HG03175 (cell line): ENCODE data around the gene PARD3B.
"Not testable (repeated sequence)": the region's sequence is repeated elsewhere in the genome, so short reads cannot be mapped to it uniquely, and the experiment has no call there.

Source experiments
- ATAC-seq: cut with Tn5 transposase; IDR thresholded peaks from one replicate; pipeline ENCODE4 v1.9.1; 2021; ENCODE audit warnings: mild to moderate bottlenecking, moderate library complexity; ENCODE audit not compliant: unreplicated experiment

PARD3B gene

DNA sequence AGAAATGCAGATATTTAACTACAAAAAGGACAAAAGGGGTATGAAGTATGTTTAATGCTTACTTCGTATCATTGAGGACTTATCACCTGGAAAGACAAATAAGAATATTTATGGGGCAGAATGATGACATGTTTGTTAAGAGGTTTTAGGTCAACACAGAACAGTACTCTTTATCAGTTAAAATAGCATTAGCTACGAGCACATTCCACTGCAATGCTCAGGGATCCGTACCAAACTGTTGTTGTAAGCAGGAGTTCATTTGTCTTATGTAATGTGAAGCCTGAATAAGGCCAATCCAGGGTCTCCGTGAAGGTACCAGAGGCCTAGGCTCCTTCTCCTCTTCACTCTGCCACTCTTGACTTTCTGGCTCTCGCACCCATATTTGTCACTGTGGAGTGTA, 671.3 kb downstream of the PARD3B start:
- no peak for ATAC-seq

DNA sequence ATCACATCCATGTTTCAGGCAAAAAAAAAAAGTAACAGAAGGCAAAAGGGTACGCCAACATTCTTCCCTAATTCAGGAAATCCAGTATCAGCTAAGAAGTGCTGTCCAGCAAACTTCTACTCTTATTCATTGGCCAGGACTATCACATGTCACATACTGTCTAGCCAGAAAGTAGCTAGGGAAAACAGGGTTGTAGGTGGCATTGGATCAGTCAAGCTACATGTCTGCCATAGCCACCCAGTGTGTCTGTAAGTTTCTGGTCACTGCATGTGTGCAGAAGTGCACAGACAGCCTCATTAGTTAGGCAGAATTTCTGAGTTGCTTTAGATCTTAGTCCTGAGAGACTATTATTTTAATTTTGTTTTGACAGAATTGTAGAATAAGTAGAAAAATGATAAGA, 671.7 kb downstream of the PARD3B start:
- ATAC-seq: no peak

DNA sequence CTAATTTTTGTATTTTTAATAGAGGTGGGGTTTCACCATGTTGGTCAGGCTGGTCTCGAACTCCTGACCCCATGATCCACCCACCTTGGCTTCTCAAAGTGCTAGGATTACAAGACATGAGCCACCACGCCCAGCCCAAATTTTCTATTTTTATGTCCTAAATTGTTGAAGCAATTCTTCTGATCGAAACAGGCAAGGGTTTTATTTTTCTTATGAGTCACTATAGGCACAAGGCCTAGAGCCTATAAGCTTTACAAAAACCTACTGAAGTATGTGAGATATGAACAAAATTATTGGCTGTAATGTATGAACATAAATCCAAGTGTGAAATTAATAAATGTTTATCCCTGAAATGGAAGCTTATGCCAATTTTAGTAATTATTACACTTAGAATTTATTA, 672.8 kb downstream of the PARD3B start:
- ATAC-seq: no peak

DNA sequence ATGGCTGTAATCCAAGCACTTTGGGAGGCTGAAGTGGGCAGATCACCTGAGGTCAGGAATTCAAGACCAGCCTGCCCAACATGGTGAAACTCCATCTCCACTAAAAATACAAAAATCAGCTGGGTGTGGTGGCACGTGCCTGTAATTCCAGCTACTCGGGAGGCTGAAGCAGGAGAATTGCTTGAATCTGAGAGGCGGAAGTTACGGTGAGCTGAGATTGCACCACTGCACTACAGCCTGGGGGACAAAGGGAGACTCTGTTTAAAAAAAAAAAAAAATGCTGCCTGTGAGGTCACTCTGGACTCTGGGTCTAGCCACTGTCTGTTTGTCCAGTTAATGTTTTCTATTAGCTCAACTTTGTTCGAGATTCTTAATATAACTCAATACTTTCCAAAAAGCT, 673.5 kb downstream of the PARD3B start:
- ATAC-seq: not testable (repeated sequence)

DNA sequence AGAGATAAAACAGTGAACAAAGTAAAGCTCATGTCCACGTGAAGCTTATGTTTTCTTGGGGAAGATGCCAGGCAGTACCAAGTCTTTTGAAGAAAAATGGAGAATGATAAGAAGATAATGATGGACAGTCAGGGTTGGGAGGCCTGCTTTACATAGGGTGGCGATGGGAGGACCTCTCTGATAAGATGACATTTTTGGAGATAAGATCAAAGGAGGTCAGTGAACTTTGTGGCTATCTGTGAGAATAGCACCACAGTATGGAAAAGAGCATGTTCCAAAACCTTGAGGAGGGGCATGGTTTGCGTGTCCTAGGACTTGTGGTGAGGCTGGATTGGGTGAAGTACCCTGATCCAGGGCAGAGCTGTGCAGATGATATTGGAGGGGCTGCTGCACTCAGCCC, 675.3 kb downstream of the PARD3B start:
- ATAC-seq: no peak

DNA sequence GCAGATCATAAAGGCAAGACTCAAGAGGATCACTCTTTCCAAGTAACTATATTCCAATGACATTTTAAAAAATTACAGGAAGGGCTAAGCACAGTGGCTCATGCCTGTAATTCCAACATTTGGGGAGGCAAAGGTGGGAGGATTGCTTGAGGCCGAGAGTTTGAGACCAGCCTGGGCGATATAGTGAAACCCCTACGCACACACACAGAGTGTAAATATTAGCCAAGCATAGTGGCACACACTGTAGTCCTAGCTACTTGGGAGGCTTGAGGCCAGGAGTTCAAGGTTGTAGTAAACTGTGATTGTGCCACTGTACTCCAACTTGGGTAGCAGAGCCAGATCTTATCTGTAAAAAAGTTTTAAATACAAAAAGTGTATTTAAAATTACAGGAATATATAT, 686.8 kb downstream of the PARD3B start:
- ATAC-seq: no peak

DNA sequence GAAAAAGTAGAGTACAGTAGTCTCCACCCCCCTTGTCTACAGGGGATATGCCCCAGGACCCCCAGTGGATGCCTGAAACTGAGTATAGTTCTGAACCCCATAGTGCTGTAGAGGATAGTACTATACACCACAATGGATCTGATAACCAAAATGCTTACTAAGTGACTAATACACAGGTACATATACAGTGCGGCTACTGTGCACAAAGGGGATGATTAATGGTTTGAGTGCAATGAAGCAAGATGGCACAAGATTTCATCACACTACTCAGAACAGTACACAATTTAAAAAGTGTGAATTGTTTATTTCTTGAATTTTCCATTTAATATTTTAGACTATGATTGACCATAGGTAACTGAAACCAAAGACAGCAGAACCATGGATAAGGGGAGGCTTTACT, 690.2 kb downstream of the PARD3B start:
- ATAC-seq: no peak

DNA sequence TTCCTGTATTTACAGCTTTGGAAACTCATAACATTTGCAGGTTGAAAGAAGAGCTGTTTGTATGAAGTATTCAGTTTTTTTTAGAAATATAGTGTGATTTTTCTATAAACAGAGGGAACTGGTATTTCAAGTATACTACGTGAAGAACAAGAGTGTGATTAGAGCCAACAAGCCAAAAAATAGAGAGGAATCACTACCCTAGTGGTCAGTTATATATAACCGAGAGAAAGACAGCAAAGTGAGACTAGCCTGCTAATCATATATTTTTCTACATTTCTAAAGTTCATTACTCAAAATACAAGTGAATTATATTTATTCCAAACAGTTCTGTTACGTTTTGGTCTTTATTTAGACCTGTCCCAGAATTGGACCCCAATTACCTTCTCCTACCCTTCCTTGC, 692.2 kb downstream of the PARD3B start:
- ATAC-seq: no peak

DNA sequence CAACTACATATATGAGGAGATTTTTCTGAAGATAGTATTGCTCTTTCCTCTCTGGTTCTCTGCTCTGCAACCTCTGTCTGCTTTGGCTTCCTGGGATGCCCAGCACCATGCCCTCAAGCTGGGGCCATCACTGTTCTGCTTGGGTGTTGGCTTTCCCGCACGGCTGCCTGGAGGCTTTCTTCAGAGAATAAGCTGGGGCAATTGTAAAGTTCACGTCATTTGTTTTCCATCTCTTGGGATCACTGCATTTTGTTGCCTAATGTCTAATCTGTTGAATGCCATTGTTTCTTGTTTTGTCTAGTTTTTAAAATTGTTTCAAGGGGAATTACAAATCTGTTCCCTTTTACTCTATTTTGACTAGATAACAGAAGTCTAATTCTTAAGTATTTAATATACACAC, 699.7 kb downstream of the PARD3B start:
- ATAC-seq: no peak

DNA sequence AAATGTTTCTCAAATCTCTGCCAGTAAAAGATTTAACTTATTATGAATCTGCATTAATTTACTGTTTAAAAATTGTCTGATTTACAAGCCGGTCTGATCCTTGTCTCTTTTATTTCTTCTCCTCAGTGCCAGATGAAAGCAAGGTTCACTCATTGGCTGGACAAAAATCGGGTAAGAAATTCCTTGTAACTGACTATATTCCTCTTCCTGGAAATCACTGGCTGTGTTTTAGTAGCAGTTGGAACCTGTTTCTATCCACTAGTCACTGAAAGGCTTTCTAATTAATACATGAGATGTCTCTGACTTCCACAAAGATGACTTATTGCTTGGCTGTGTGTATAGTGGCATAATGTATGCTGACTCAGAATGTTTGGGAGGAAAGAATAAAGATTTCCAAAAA, 700.4 kb downstream of the PARD3B start:
- ATAC-seq: no peak

DNA sequence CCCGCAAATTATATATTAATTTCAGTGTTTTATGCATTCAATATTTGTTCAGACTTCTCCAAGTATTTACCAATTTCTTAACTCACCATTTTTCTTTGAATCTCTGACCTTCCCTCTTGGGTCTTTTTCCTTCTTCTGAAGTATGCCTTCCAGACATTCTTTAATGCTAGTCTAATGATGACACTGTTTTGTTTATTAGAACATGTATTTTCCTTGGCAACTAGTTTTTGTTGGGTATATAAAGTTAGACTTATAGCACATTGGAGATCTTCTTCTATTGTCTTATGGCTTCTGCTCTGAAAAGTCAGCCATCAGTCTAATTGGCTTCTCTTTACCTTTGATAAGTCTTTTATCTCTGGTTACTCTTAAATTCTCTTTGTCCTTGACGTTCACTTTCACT, 713.8 kb downstream of the PARD3B start:
- no peak for ATAC-seq

DNA sequence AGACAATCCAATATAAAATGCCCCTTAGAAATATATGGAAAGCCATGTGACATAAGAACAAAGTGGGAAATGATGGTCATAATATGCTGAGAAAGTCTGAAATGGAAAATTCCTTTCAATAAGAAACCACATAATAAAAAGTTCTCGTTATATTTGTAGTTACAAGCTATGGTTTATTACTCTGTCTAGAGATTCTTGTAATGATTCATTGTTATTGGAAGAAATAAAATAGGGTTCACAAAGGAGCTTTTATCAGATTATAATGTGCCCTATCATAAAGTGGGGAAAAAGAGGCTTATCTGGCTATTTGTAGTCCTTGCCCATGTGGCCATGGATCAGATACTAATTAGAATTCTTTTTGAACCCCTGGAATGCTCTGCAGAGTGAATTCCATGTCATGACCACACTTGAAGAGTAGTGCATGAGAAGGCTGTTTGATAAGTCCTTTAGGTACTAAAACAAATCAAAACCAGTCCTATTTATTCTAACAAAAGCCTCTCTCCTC, 716.3 kb downstream of the PARD3B start:
- no peak for ATAC-seq

DNA sequence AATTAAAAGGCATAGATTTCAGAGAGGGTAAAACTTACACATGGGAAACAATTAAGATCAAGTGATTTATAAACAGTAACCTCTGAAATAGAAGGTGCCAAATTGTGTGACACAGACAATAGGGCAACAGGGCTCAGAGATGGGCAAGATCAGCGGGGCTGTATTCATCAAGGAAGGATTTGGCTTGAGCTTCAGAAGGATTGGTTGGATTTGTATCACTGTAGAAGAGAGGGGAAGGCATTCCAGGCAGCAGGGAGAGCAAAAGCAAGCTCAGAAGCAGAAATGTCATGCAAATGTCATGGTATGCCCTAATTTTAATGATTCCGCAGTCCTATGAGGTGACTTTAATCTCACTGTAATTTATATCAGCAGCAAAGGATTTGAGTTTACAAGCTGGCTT, 722.0 kb downstream of the PARD3B start:
- ATAC-seq: no peak

DNA sequence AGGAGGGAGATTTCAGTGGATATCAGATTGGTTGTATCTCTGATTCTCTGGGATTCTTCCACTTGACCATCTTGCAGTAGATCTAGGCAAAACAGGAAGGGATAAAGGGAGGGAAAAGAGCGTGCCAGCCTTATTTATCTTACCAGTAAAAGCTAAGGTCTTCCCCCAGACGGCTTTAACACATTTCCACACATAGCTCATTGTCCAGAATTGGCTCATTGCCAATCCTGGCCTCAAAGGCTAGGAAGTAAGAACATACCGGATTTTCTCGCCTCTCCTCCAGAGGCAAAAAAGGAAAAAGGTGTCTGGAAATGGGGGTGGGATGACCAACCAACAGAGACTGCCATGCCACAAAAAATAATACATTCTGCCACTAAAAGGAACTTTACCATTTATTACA, 725.4 kb downstream of the PARD3B start:
- no peak for ATAC-seq

DNA sequence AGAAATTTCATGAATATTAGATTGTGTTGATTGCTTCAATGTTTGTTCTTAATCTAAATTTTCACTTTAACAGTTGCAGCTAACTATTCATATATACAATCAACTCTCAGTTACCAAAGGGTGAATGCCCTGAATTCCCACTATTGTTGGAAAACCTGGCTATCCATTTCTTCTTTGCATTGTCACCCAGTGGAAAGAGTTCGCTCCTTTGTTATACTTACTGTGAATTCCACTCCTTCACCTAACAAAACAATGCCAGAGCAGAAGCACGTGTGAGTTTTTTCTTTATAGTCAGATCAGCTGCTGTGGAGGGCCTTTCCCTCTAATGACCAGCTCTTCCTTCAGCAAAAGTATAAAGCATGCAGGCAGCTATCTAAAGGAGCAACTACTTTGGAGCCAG, 727.9 kb downstream of the PARD3B start:
- no peak for ATAC-seq

DNA sequence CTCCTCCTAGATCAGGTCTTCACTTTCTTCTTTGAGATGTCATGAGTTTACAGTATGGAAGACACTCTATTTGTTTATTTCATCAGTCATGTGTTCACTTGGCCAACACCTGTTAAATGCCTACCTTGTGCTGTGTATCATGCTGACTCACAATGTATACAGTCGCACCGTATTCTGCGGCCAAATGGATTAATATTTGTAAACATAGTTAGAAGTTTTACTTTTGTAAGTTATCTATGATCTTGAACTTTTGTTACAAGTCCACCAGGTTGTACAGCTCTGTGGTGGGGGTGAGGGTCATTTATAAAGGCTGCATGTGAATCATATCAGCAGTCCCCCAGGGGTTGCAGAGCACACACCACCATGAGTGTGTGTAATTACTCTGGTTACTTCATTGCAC, 728.4 kb downstream of the PARD3B start:
- ATAC-seq: no peak

DNA sequence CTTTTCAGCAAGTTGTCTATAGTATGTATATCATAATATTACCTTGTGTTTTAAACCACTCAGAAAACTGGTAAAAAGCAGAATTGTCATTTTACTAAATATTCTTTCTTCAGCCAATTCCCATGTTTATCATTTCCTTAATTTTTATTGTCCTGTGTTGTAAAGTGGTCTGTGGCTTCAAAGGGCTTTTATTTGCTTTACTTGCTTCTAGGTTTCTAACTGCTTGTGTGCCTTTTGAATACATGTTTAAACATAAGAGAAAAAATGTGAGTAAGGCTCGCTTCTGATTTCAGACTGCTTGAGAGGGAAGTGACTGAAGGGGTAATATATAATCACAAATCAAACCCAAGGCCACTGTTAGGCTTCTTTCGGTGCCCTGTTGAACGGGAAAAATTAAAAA, 729.5 kb downstream of the PARD3B start:
- ATAC-seq: no peak

DNA sequence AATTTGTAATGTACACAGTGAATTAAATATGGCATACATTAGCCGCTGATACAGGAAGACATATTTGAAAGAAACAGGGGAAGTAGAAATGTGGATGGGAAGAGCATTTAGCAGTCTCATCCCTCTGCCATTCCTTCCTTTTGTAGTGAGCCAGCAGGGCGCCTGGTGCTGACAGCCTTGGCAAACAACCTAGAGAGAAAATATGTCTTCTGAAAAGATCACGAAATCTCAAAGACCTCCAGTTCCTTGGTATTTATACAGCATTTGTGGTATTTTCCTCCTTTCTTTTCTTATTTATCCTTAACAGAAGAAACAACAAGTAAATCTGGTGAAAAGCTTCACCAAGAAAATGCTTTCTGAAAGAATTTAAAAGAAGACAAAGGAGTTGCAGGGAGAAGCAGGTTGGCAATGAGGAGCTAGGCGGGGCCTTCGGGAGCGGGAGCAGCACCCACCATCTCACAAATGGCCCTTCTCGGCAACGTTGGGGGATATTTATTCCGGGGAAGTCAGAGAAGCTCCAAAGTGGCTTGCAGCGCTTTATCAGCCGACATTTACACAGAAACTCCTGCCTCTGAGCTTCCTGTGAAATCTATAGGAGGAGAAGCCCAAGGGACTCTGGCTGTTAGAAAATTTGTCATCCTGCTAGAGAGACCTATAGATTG, 731.0 kb downstream of the PARD3B start:
- no peak for ATAC-seq

DNA sequence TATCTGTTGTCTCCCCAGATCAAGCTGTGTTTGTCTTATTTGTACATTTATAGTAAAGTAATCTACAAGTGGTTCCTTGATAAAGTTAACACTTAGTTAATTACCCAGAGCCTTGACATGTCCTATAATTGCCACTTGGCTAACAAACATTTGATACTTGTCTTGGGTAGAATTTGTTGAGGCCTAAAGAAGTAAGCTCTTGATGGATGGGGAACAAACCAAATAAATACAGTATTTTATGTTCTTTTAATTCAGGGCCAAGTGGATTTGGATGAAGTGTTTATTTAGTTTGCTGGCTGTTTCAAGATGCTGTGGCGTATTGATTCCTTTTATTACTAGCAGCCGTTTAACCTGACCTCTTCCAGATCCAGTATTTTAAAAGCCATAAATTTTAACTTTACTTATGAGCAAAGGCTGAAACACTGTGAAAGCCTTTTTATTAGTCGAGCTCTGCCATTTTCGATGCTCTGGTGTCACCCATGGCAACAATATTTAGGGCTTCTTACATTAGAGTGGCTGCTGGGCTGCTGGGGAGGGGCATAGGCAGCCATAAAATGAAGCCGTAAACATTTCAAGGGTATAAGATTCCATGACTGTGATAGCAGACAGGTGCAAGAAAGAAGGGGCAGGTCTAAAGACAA, 735.4 kb downstream of the PARD3B start:
- no peak for ATAC-seq

DNA sequence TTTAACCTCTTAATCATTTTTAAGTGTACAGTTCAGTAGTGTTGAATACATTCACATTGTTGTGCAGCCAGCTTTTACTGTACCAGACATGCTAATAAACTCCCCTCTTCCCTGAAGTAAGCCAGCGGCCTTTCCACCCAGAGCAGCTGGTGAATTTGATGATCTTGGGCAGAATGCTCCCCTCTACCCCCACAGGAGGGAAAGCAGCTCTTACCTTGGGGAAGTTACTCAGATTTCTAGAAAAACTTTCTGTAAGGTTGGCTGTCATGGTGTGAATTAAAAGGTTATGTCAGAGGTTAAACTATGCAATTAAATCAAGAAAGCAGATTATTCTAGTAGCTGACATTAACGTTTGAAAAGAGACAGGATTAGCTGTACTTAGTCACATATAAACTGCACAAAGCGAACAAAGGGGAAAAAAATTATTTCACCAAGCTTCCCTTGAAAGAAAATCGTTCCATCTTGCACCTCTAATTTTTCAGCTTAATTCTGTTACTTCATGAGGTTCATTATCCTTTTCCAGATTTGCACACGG, 738.5 kb downstream of the PARD3B start:
- ATAC-seq: no peak

DNA sequence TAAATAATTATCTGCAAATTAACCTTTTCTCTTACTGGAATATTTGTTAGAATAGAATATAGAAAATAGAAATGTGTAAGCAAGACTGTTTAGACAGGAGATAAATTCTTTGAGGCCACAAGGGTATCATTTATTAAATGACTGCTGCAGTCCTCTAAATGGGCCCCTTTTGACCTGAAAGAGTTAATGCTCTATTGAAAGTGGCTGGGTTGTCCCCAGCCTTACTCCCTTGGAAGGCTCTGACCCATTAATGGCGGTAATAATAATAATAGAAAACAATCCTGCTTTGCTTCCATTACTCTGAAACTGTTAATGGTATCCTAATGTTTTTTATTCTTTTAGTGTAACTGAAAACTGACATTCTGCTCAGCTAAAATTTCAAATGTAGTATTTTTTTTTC, 739.1 kb downstream of the PARD3B start:
- no peak for ATAC-seq

DNA sequence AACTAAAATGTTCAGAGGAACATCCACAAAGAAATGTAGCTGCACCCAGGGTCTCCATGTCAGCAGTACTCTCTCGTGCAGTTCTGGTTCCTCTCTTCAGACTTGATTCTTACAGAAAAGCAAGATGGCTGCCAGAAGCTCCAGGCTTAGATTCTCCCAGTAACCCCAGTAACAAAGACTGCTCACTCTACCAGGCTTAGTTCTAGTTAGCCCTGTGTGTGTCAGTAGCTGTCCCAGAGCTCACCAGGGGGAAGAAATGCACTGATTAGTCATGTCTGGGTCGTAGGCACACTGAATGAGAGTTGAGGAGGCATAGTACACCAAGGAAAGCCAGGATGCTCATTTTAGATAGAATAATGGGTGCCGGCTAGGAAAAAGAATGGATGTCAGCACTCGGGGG, 742.0 kb downstream of the PARD3B start:
- ATAC-seq: no peak

DNA sequence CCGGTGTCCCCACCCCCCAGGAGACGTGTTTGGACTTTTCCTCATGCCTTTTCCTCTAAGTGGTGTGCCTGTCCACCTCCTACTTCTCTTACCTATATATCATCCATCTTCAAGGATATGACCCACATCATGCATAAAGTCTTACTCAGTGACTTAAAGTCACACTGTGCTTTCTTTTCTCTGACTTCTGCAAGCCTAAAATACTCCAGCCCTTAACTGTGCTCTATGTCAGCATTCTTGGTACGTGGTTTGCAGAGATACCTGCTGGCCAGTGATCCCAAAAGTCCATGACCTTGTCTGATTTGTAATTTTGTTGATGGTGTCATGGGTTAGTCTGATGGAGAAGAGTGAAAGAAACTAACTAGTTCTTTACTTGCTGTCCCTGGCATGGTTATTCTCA, 743.4 kb downstream of the PARD3B start:
- ATAC-seq: no peak
